Liver (tissue), 3 donors: ENCODE data around the gene TXNRD2.

Source experiments
- ATF3 ChIP-seq: IDR thresholded peaks from 2 replicates; pipeline ENCODE4 v1.6.1; 2016; ENCODE audit warnings: antibody characterized with exemption
- CTCF ChIP-seq: fragments of 150-350 bp; IDR thresholded peaks from 2 replicates; pipeline ENCODE4 v1.5.1; 2017; ENCODE audit warnings: improper control_type of control experiment, low read depth, low read length; ENCODE audit not compliant: missing input control
- EGR1 ChIP-seq, 2 donors: IDR thresholded peaks; 2 replicates each; pipeline ENCODE4 v1.6.1; 2016 to 2018; ENCODE audit warnings: antibody characterized with exemption in 2 of 2, low read depth in 2 of 2
- FOXA1 ChIP-seq: IDR thresholded peaks from 2 replicates; pipeline ENCODE4 v1.6.1; 2016; ENCODE audit warnings: antibody characterized with exemption
- HNF4A ChIP-seq, 2 donors: conservative IDR thresholded peaks; 2 replicates each; pipeline ENCODE4 v1.6.1; 2016; ENCODE audit warnings: antibody characterized with exemption in 2 of 2, mild to moderate bottlenecking in 2 of 2
- JUND ChIP-seq, 2 donors: IDR thresholded peaks; 2 replicates each; pipeline ENCODE4 v1.6.1; 2016; ENCODE audit warnings: antibody characterized with exemption in 2 of 2
- MAX ChIP-seq: IDR thresholded peaks from 2 replicates; pipeline ENCODE4 v1.6.1; 2016; ENCODE audit warnings: antibody characterized with exemption
- RAD21 ChIP-seq, 2 donors: IDR thresholded peaks; 2 replicates each; pipeline ENCODE4 v1.6.1; 2016; ENCODE audit warnings: antibody characterized with exemption in 2 of 2, mild to moderate bottlenecking in 2 of 2
- REST ChIP-seq: IDR thresholded peaks from 2 replicates; pipeline ENCODE4 v1.6.1; 2016; ENCODE audit warnings: antibody characterized with exemption, mild to moderate bottlenecking
- RXRA ChIP-seq, 2 donors: IDR thresholded peaks; 2 replicates each; pipeline ENCODE4 v1.6.1; 2017 to 2018; ENCODE audit warnings: antibody characterized with exemption in 2 of 2, mild to moderate bottlenecking in 1 of 2
- SP1 ChIP-seq: IDR thresholded peaks from 2 replicates; pipeline ENCODE4 v1.6.1; 2018; ENCODE audit warnings: antibody characterized with exemption, mild to moderate bottlenecking
- TAF1 ChIP-seq: conservative IDR thresholded peaks from 2 replicates; pipeline ENCODE4 v1.6.1; 2016; ENCODE audit warnings: antibody characterized with exemption, mild to moderate bottlenecking
- YY1 ChIP-seq: IDR thresholded peaks from 2 replicates; pipeline ENCODE4 v1.6.1; 2016; ENCODE audit warnings: antibody characterized with exemption, mild to moderate bottlenecking
- ZBTB33 ChIP-seq: IDR thresholded peaks from 2 replicates; pipeline ENCODE4 v1.6.1; 2016; ENCODE audit warnings: antibody characterized with exemption
- donor health status: healthy.
- donor health status: healthy.

- TF ChIP-seq YY1 (no peak), EGR1 (IDR thresholded peaks at IDR 0.05; ENCODE audit: low read depth in 2 of 2) (no peak), CTCF (no peak), REST (no peak), HNF4A (conservative IDR thresholded peaks at IDR 0.05) (no peak), ZBTB33 (no peak), TAF1 (no peak), JUND (IDR thresholded peaks at IDR 0.05) (no peak), RXRA (IDR thresholded peaks at IDR 0.05) (no peak), ATF3 (no peak), MAX (no peak), RAD21 (IDR thresholded peaks at IDR 0.05) (no peak), FOXA1 (no peak), SP1 (no peak)
Measured at GRCh38 chr22:19972652-19973550, 31.3 kb upstream of the TXNRD2 start.
